HG03060 (cell line): ENCODE measurements around the gene PRDM2.

ENCODE experiments used
- ATAC-seq: cut with Tn5 transposase; IDR thresholded peaks from one replicate; pipeline ENCODE4 v1.9.1; 2021; ENCODE audit warnings: low read depth, moderate number of reproducible peaks; ENCODE audit not compliant: unreplicated experiment

PRDM2 gene

GRCh38 chr1:13783551-13783950 lies 83.6 kb downstream of the PRDM2 start:
- ATAC-seq = no peak

- ATAC-seq = no peak
These were observed 85.0 kb downstream of the PRDM2 start for GRCh38 chr1:13784971-13785370.

GRCh38 chr1:13786541-13786940 lies 86.6 kb downstream of the PRDM2 start:
- ATAC-seq = no peak

GRCh38 chr1:13788795-13789194 lies 88.8 kb downstream of the PRDM2 start:
- no peak for ATAC-seq

- ATAC-seq = no peak
These were observed 90.5 kb downstream of the PRDM2 start for GRCh38 chr1:13790290-13791030.

- ATAC-seq = no peak
These were observed 92.4 kb downstream of the PRDM2 start for GRCh38 chr1:13792419-13792818.

GRCh38 chr1:13793088-13793730 lies 93.2 kb downstream of the PRDM2 start:
- no peak for ATAC-seq

- ATAC-seq = no peak
These were observed 94.5 kb downstream of the PRDM2 start for GRCh38 chr1:13794231-13795187.

- ATAC-seq = no peak
These were observed 97.4 kb downstream of the PRDM2 start for GRCh38 chr1:13797397-13797796.

- ATAC-seq = no peak
These were observed 98.1 kb downstream of the PRDM2 start for GRCh38 chr1:13798120-13798519.

GRCh38 chr1:13799502-13800283 lies 99.7 kb downstream of the PRDM2 start:
- ATAC-seq = no peak

GRCh38 chr1:13801232-13801631 lies 101.2 kb downstream of the PRDM2 start:
- ATAC-seq = no peak

GRCh38 chr1:13801655-13802486 lies 101.9 kb downstream of the PRDM2 start:
- no peak for ATAC-seq

- no peak for ATAC-seq
These were observed 103.0 kb downstream of the PRDM2 start for GRCh38 chr1:13802782-13803545.

- no peak for ATAC-seq
These were observed 103.7 kb downstream of the PRDM2 start for GRCh38 chr1:13803546-13804239.

- ATAC-seq = no peak
These were observed 104.2 kb downstream of the PRDM2 start for GRCh38 chr1:13804240-13804633.

- ATAC-seq = no peak
These were observed 105.4 kb downstream of the PRDM2 start for GRCh38 chr1:13805431-13805830.

GRCh38 chr1:13806108-13806507 lies 106.1 kb downstream of the PRDM2 start:
- ATAC-seq = no peak
